Neural cell (in vitro differentiated cells): ENCODE measurements around the gene DEUP1. TPM values are rescaled to one million over a fixed set of nuclear protein-coding genes. Genes with fewer than 3 reads are reported as not detected.

Experiments used
- polyA plus RNA-seq: library from polyadenylated mRNA; depleted of rRNA; stranded (reverse); fragments of >200 nt; gene quantifications from 2 replicates; pipeline ENCODE4 v1.2.3, GENCODE V29; 2014

DEUP1 gene
- polyA plus RNA-seq, 1 donor from 2014 or later: 0.46 TPM

Other genes with a start within 250 kb of the DEUP1 start
- 28.5 and 34.9 TPM in 2 replicates for gene SLC36A4, start 132.8 kb upstream of the DEUP1 start, polyA plus RNA-seq
- 10.0 and 12.4 TPM in 2 replicates for gene SMCO4, start 212.6 kb downstream of the DEUP1 start, polyA plus RNA-seq